Heart right ventricle (tissue), 16 donors: ENCODE measurements around the gene DNAL1. TPM values are rescaled to one million over a fixed set of nuclear protein-coding genes. Genes with fewer than 3 reads are reported as not detected.
A peak's percentile ranks its signal among the peaks of the same experiment; 100 is the strongest.

ENCODE experiments used
- ATAC-seq, 8 donors: fragments of 200-7000 bp; cut with Tn5 transposase; one replicate each; pipeline ENCODE4 v1.9.1; 2020; ENCODE audit warnings: mild to moderate bottlenecking in 8 of 8, moderate library complexity in 8 of 8, moderate number of reproducible peaks in 1 of 8
- DNase-seq, 2 donors: peaks; one replicate each; pipeline ENCODE4 v3.0.0-alpha.2; 2020
- H3K27ac ChIP-seq, 10 donors: fragments of 200-600 bp; sonication (generic) in 2 of 10; one replicate each; pipeline versions ENCODE4 v1.5.0 to v1.8.0; 2020 to 2022; ENCODE audit warnings: mild to moderate bottlenecking in 3 of 10
- H3K27me3 ChIP-seq, 7 donors: fragments of 200-600 bp; one replicate each; pipeline ENCODE4 v1.8.0; 2021 to 2022; ENCODE audit warnings: mild to moderate bottlenecking in 2 of 7
- H3K36me3 ChIP-seq, 9 donors: fragments of 200-600 bp; sonication (generic) in 1 of 9; one replicate each; pipeline versions ENCODE4 v1.5.0 to v1.8.0; 2020 to 2022; ENCODE audit warnings: mild to moderate bottlenecking in 2 of 9
- H3K4me1 ChIP-seq, 9 donors: fragments of 200-600 bp; sonication (generic) in 1 of 9; one replicate each; pipeline versions ENCODE4 v1.5.0 to v1.8.0; 2020 to 2022; ENCODE audit warnings: mild to moderate bottlenecking in 4 of 9
- H3K4me3 ChIP-seq, 10 donors: fragments of 200-600 bp; sonication (generic) in 2 of 10; one replicate each; pipeline versions ENCODE4 v1.5.0 to v1.8.0; 2020 to 2022; ENCODE audit warnings: mild to moderate bottlenecking in 7 of 10, moderate library complexity in 2 of 10
- H3K9me3 ChIP-seq, 11 donors: fragments of 200-600 bp in 10 of 11; sonication (generic) in 2 of 11; one replicate each; pipeline versions ENCODE4 v1.5.0 to v1.8.0; 2013 to 2022; ENCODE audit warnings: mild to moderate bottlenecking in 2 of 11, control low read depth in 1 of 11, moderate library complexity in 1 of 11
- CTCF ChIP-seq, 9 donors: fragments of 200-600 bp; sonication (generic) in 2 of 9; IDR thresholded peaks; one replicate each; pipeline versions ENCODE4 v1.5.0 to v1.8.0; 2021 to 2022; ENCODE audit warnings: antibody characterized with exemption in 9 of 9, mild to moderate bottlenecking in 5 of 9, moderate library complexity in 1 of 9
- WGBS, 2 donors: extraction: QIAGEN DNeasy Blood & Tissue Kit; methylation state at CpG; one replicate each; pipeline ENCODE4 v1.1.7; 2013; ENCODE audit warnings: inconsistent platforms in 1 of 2; 5-methylcytosine and 5-hydroxymethylcytosine counted together
- intact Hi-C, 10 donors: fragments of 100-400 bp; cut with DNase I; formaldehyde crosslinking; loops; one replicate each; pipeline versions ENCODE4 v1.11.1 to v1.14.2; 2022
- polyA plus RNA-seq, 2 donors: library from polyadenylated mRNA; stranded (reverse); fragments of 200-250 nt; gene quantifications; one replicate each; pipeline ENCODE4 v1.2.3, GENCODE V29; 2013
- total RNA-seq, 10 donors: library from RNA; stranded (reverse); fragmentation: NEBNext Ultra II Directional in 3 of 10; extraction: Animal tissue kit (Norgen Biotek cat#: 25700) in 3 of 10; gene quantifications; one replicate each; pipeline versions ENCODE4 v1.2.1 to v1.2.4, GENCODE V29; 2021 to 2023
- donor health status: Arrhythmogenic right ventricular cardiomyopathy.
- donor health status: ischemic (EF 13 %, LVEDD 7.1; RV severe dilation, severe dysfunction).
- donor health status: healthy with polysubstance abuse.
- donor health status: DM: no; HTN: yes; CAD: no.
- donor health status: DM: no; HTN: no; CAD: no.
- donor health status: ischemic (EF 25% LVEDD 6.9; RV normal size, moderate dysfunction).
- donor health status: ischemic (EF 25% LVEDD 5.7; RV mildly dilated, moderate dysfunction).
- donor health status: healthy.
- donor health status: DM: yes; HTN: yes; CAD: no.
- donor health status: Ischemic cardiomyopathy.
- donor health status: ischemic (EF 35%, LVEDD 5.7; RV mildly dilated, moderate dysfunction).
- donor health status: nonischemic (EF 11% LVEDD 7.7; RV severe dilation, severe dysfunction).
- donor health status: DM: yes; HTN: yes; CAD: no.
- donor health status: PGD.
- donor health status: ischemic (EF 29% LVEDD 5.4; RV normal size, mild dysfunction).
- donor health status: nonischemic (EF 23%, LVEDD 6.1; RV moderate dilation, normal function).

The DNAL1 gene
- total and polyA plus RNA-seq, 12 donors, result 5.9 to 21.2 (median 13.7) TPM

- Histone ChIP-seq H3K27me3 (no peaks in the 10 kb centered on the region), H3K9me3 (no peaks in the 10 kb centered on the region), H3K27ac (peak overlapping the region; percentile 26 to 89 (median 85)), H3K4me3 (peak overlapping the region in 8 of 10 donors; percentile 11 to 44 (median 36)), H3K4me1 (peaks cover 68 to 79% (median 74%) of the 10 kb centered on the region in 9 donors), H3K36me3 (peaks cover 0 to 43% (median 38%) of the 10 kb centered on the region in 9 donors)
- no peak for TF ChIP-seq CTCF (IDR thresholded peaks at IDR 0.05)
- 11 to 21% methylated on average over 9 of the region's 9 CpGs for WGBS, 2 donors
- DNase-seq (peak in 1 of 2 donors; percentile 76), ATAC-seq (peak in 7 of 8 donors; percentile 40 to 72 (median 61))
- intact Hi-C loops, result loop anchor here in 2 of 10 donors (2.0 to 5.0 kb wide), 2 partner anchors 14 to 82 kb away; no protein-coding TSS in a partner anchor
These were observed 96.0 kb downstream of the DNAL1 start for GRCh38 chr14:73740618-73741326.

- peak overlapping the region; percentile 26 to 89 (median 85) for H3K27ac ChIP-seq
- WGBS, 2 donors, result 0 to 1% methylated on average over 12 of the region's 12 CpGs
These were observed 96.6 kb downstream of the DNAL1 start for GRCh38 chr14:73741386-73741875.

GRCh38 chr14:73741876-73742519 lies 97.2 kb downstream of the DNAL1 start:
- DNase-seq (no peak), ATAC-seq (peak in 3 of 8 donors; percentile 3 to 6 (median 5))
- no peak for TF ChIP-seq CTCF (IDR thresholded peaks at IDR 0.05)
- Histone ChIP-seq H3K36me3 (peaks cover 0 to 39% (median 28%) of the 10 kb centered on the region in 9 donors), H3K9me3 (no peaks in the 10 kb centered on the region), H3K27ac (peak overlapping the region; percentile 26 to 89 (median 85)), H3K27me3 (no peaks in the 10 kb centered on the region), H3K4me3 (peak overlapping the region in 8 of 10 donors; percentile 7 to 44 (median 36)), H3K4me1 (peaks cover 78 to 91% (median 86%) of the 10 kb centered on the region in 9 donors)
- intact Hi-C loops, result loop anchor here in 2 of 10 donors (2.0 to 5.0 kb wide), 2 partner anchors 13 to 80 kb away; no protein-coding TSS in a partner anchor
- 33 to 40% methylated on average over 17 of the region's 17 CpGs for WGBS, 2 donors

More at GRCh38 chr14:73741386-73741875, 96.6 kb downstream of the DNAL1 start:
- ATAC-seq (peak; percentile 75 to 90 (median 81)), DNase-seq (peak; percentile 81 to 84)
- intact Hi-C loops, result loop anchor here in 2 of 10 donors (2.0 to 5.0 kb wide), 2 partner anchors 13 to 81 kb away; no protein-coding TSS in a partner anchor
- H3K36me3 ChIP-seq, result peaks cover 0 to 39% (median 34%) of the 10 kb centered on the region in 9 donors
- peak in 1 of 9 donors; percentile 9 for TF ChIP-seq CTCF (IDR thresholded peaks at IDR 0.05)
- no peaks in the 10 kb centered on the region for H3K9me3 ChIP-seq
- peaks cover 75 to 86% (median 81%) of the 10 kb centered on the region in 9 donors for H3K4me1 ChIP-seq
- H3K27me3 ChIP-seq, result no peaks in the 10 kb centered on the region
- peak overlapping the region in 8 of 10 donors; percentile 11 to 44 (median 36) for H3K4me3 ChIP-seq
